Measurements from ENCODE around the gene TMEM247. TPM values are rescaled to one million over a fixed set of nuclear protein-coding genes. Genes with fewer than 3 reads are reported as not detected.

TMEM247 gene
- total RNA-seq, 2 experiments from 2014 or later, result not detected

DNA sequence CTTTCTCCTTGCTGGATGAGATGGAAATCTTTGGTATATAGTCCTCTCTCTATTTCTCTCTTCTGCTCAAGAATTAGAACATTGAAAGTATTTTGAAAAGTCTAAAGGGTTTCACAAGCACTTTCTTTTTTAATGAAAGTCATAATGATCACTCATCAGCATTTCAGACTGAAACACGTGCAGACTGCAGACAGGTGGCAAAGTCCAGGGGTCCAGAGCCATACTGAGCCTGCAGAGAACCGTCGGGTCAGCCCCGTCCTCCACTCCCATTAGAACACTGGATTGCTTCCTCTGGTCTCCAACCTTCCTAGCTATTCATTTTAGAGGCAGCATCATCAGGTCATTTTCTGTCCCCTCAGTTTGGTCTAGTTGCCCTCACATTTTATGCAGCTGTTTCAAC, 3.1 kb downstream of the TMEM247 start:
- CTCF ChIA-PET, result no interaction called here

DNA sequence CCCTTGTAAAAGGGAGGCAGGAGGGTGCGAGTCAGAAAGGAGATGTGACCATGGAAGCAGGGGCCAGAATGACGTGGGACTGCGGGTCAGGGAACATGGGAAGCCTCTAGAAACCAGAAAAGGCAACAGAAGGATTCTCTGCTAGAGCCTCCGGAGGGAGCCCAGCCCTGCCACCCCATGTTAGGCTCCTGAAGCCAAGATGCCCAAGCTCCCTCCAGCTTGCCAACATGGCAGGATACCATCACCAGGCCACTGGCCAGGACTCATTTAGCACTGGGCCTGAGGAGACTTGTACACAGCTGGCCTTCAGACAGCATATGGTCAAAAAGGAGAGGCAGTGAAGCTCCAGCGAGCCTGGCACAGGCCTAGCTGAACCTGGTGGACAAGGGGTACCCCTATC, 5.6 kb downstream of the TMEM247 start:
- ChIA-PET CTCF (no interaction called here), POLR2A (no interaction called here)

More for the DNA sequence above, 3.1 kb downstream of the TMEM247 start:
- POLR2A ChIA-PET, result no interaction called here

DNA sequence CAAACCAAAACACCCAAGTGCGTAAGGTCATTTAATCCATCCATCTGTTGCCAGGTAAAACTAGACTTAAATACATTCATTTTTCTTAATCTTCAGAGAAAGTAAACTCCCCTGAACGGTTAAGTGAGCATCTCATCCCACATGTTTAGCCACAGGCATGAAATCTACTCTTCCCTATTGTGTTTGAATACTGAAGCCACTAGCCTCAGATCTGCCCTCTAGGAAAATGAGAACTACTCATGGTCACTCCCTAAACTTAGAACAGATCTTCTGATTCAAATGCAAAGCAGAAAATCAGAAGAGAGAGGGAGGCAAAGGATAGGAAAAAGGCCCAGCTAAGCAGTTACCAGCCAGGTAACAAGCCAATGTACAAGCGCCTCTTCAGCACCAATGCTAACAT, 7.1 kb downstream of the TMEM247 start:
- CTCF ChIA-PET, result no interaction called here
- POLR2A ChIA-PET, result no interaction called here

DNA sequence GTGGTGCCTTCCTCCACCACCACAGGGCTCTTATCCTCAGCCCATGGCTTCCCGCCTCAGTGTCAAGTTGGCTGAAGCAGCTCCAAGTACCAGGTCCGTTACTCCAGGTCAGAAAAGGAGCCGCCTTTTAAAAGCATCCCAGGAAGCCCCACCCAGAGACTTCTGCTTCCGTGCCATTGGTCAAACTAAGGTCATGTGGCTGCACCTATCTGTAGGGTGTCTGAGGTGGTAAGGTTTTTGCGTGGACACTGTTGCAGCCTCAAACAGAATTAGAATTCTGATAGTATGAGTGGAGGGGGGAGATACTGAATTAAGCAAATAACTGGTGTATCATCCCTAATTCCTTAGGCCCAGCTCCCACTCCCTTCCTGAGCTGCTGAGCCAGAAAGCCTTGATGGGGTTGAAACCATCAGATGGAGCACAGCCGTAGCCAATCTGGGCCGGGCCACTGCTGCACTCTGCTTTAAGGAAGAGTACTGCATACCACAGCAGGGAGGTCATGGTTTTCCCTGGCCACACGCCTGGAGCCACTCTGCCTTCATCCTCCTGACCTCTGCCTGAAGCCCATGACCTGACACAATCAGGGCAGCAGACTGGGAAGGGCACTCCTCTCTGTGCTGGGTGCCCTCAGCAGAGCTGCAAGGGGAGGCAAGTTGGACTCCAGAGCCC, 8.4 kb downstream of the TMEM247 start:
- POLR2A ChIA-PET, result no interaction called here

DNA sequence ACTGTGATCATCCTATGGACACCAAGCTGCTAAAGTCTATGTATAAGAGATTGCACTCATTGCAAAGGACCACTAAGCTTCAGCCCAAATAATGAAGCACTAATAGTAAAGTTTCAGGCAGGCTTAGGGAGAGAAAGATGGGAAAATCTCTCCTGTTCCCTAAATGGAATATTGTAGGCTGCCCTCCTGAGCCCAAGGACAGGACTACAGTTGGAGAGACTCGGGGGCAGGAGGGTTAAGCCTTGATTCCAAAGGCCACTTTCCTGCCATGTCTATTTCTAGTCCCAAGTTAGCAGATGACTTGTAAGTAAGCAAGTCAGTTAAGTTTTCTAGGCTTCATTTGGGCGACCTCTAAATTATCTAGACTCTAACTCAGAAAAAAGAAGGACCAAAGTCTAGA, 9.0 kb downstream of the TMEM247 start:
- ChIA-PET POLR2A (no interaction called here), CTCF (no interaction called here)

More for the DNA sequence above, 8.4 kb downstream of the TMEM247 start:
- CTCF ChIA-PET, result no interaction called here

DNA sequence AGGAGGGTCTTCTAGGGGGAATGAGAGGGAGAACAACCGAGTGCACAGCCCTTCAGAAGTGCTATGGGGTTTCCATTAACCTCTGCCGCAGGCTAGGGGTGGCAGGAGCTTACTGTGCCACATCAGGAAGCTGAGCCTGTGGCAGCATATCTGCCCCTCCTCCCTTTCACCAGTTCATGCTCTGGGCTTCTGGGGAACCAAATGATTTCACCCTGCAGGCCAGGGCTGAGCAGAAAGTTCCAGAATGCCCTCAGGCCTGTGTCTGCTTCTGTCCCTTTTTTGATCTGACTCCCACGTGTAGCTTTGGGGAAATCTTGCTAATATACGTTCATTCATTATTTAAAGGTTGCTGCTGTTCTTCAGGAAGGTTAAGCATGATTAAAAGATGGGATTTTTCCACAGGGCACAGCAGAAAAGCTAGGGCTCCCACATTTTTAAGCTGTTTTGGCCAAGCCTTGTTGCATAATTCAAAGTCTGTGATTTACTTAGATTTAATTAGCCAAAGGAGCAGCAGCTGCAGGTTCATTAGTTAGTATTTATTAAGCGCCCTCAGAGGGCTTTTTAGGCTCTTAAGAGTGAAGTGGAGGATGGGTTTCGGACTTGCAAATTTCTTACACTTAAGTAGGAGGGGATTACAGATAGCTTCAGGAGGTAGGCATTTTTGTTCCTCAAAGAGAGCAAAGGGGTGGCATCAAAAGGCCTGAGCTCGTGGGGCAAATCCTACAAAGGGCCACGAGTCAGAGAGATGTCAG, 10.2 kb downstream of the TMEM247 start:
- POLR2A ChIA-PET, result no interaction called here
- CTCF ChIA-PET, result interaction anchor here (1.3 kb wide), 1 partner anchor 71 kb away, joined by 3 read pairs; no protein-coding TSS in a partner anchor

DNA sequence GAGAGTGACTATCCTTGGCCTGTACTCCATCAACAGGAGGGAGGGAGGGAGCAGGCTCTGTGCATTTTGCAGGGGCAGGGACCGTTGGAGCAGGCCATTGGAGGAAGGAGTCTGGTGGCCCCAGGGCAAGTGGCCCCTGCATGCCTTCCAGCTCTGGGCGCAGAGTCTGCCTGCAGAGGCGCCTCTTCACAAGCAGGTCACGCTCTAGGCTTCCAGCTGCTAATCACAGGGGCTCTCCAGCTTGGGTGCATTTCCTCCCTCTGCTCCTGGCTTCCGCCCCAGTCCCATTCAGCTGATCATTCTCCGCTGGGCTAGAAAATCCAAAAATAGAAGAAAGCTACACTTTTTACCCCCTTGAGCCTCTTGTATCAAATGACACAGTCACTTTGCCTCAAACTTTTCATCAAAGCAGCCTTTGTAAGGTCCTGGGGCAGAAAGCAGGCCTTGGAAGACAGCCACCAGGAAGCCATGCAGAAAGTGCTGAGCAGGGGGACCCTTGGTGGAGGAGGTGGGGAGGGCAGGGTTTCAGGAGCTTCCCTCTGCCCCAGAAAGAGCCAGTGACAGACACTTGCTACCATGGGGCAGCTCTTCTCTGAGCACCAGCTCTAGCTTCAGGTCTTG, 11.3 kb downstream of the TMEM247 start:
- POLR2A ChIA-PET, result no interaction called here
- CTCF ChIA-PET, result interaction anchor here (1.3 kb wide), 1 partner anchor 70 kb away, joined by 3 read pairs; no protein-coding TSS in a partner anchor

DNA sequence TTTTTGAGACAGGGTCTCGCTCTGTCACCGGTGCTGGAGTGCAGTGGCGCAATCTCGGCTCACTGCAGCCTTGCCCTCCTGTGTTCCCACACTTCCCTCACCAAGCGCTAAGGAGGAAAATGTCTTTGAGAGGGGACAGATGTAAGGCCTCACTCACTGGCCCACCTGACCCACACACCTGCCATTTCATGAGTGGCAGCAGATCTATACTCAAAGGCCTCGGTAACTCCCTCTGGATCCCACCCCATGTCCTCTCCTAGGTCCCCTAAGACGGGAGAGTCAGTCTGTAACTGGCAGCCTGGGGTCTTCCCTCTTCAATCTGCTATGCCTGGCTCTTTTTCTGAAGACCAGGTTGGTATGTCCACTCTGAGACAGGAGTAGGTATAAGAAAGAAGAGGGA, 12.9 kb downstream of the TMEM247 start:
- ChIA-PET POLR2A (no interaction called here), CTCF (interaction anchor here (0.6 to 0.7 kb wide), 2 partner anchors 91 to 1637 kb away, joined by 3 read pairs; no protein-coding TSS in a partner anchor)

DNA sequence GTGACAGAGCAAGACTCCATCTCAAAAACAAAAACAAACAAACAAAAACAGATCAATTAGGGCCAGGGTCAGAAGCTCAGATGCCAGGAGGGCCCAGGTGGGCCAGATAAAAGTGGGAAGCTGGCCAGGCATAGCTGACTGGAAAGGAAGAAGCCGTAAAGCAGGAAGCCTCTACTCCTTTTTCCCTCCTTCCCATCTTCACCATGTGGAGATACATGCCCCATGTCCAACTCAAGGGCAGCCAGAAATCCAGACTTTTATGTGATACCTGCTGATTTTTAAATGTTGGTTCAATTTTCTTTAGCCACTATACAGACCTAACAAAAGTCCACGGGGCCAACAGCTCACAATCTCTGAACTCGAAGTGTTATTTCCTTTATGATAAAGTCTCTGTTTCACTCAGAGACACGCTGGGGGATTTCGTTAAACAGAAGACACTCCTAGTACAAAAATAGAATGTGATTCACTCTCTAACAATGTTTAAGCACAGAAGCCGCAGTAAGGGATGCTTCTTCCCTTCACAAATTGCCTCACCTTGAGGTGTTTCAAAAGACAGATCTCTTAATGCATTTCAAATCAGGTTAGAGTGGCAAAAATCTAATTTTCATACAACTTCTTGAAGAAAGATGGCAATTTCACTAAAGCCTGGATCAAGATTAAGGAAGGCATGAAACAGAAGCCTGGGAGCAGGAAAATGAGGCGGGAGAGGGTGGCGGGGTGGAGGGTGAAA, 14.0 kb downstream of the TMEM247 start:
- ChIA-PET POLR2A (no interaction called here), CTCF (interaction anchor here (0.7 to 1.8 kb wide), 3 partner anchors 21 to 157 kb away, joined by 3 to 5 read pairs (median 3); no protein-coding TSS in a partner anchor)

DNA sequence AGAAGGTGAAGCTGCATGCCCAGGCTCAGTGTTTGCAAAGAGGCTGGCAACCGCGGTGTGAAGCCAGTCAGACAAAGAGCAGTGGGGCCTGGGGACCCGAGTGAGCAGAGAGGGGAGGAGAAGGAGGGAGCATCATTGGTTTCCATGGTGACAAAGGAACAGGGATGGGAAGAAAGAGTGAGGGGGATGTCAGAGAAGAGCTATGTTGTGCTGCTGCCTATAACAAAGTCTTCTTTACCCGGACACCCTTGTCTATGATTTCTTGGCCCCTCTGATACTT, 14.5 kb downstream of the TMEM247 start:
- ChIA-PET CTCF (interaction anchor here (1.8 kb wide), 1 partner anchor 157 kb away, joined by 5 read pairs; no protein-coding TSS in a partner anchor), POLR2A (no interaction called here)

DNA sequence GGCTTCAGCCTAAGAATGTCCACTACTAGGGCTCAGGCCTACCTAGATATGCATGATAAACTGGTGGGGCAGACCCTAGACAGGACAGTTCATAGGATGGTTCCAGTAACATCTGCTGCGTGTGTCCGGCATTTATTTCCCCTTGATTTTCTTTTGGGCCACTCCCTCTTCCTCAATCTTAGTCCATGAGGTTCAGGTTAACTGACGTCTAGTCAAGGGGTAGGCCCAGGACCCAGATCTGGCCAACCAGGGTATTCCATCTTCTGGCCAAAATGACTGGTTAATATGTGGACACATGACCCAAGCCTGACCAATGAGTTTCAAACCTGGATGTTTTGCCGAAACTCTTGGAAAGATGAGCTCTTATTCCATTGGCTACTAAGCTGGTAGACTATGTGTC, 15.2 kb downstream of the TMEM247 start:
- POLR2A ChIA-PET, result no interaction called here
- CTCF ChIA-PET, result interaction anchor here (1.8 kb wide), 1 partner anchor 156 kb away, joined by 5 read pairs; no protein-coding TSS in a partner anchor

DNA sequence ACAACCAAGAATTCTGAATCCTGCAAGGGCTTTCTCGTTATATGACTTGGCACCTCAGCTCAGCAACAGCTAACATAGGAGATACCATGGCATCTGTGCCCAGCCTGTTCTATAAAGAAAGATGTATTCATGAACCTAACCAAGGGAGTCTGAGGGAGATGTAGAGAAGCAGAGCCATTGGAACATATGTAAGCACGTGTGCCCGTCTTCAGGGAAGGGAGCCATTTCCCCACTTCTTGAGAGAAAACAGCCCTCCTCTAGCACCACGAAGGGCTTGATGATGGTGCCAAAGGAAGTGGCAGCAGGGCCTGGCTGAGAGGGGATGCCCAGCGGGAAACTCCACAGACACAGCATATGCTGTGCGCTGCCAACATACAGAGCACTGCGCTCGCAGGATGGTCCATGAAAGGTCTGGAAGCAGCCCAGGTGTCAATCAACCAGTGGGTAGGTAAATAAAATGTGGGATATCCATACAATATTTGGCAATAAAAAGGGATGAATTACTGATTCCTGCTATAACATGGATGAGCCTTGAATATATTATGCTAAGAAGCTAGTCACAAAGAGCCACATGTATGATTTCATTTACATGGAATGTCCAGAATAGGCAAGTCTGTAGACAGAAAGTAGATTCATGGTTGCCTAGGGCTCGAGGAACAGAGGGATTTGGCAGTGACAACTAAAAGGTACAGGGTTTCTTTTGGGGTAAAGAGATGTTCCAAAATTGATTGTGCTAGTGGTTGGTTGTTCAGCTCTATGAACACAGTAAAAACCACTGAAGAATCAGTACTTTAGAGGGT, 16.1 kb downstream of the TMEM247 start:
- CTCF ChIA-PET, result no interaction called here
- POLR2A ChIA-PET, result no interaction called here

DNA sequence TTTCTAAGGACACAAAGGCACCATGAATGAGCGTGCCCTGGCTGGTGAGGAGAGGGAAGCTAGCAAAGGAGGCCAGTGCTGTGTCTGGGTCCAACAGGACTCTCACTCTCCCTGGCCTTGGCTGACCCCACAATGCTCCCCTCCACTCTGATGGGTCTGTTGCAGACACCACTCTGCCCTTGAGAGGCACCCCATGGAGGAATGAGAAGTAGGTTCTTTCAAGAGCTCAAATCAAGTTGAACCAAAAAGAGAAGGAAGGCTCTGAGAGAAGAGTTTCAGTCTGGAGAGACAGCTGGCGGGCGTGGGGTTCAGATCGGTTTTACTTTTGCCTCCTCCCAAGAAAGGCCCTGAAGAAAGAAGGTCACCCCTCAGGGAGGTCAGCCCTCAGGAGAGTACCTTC, 18.4 kb downstream of the TMEM247 start:
- POLR2A ChIA-PET, result no interaction called here
- CTCF ChIA-PET, result no interaction called here

DNA sequence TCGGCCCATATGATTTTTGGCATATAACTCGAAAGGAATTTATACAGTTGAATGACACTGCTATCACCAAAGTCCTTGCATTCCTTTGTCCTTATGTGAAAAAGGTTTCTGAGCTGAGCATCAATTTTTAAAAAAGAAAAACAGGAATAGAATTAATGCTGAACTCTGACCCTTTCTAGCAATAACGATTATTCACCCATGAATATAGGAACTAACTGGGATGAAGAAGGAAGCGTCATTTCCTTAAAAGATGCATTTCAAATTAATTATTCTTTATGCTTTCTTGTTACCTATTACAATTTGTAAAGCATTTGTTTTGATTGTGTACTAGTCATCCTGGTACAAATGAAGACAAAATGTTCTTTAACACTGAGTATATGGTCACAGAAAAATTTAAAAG, 19.3 kb downstream of the TMEM247 start:
- ChIA-PET CTCF (no interaction called here), POLR2A (no interaction called here)

DNA sequence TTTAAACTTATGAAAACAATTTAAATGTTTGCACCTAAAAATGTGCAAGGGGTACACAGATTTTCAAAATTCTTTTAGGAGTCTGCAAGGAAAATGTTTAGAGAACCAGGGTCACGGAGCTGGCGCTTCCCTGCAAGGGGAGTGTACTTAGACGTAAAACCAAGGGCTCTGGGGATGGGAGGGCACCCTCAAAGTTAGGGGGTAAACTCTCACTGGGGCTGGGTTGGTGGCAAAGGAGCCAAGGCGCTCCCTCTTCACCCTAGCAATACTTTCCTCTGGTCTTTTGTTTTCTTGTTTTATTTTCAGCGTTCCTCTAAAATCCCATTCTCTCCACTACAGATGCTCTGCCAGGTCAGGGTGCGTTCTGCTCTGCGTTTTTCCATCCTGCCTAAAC, 20.0 kb downstream of the TMEM247 start:
- CTCF ChIA-PET, result no interaction called here

DNA sequence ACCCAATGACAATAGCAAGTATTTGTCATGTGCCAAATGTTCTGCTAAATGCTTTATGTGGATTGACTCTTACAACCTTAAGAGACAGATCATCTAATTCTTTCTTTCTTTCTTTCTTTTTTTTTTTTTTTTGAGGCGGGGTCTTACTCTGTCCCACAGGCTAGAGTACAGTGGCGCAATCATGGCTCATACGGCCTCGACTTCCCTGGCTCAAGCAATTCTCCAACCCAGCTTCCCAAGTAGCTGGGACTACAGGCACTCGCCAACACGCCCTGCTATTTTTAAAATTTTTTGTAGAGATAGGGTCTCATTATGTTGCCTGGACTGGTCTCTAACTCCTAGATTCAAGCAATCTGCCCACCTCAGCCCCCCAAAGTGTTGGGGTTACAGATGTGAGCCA, 21.4 kb downstream of the TMEM247 start:
- CTCF ChIA-PET, result interaction anchor here (0.6 kb wide), 1 partner anchor 437 kb away, joined by 3 read pairs; no protein-coding TSS in a partner anchor
- POLR2A ChIA-PET, result no interaction called here

More for the DNA sequence above, 20.0 kb downstream of the TMEM247 start:
- POLR2A ChIA-PET, result no interaction called here

DNA sequence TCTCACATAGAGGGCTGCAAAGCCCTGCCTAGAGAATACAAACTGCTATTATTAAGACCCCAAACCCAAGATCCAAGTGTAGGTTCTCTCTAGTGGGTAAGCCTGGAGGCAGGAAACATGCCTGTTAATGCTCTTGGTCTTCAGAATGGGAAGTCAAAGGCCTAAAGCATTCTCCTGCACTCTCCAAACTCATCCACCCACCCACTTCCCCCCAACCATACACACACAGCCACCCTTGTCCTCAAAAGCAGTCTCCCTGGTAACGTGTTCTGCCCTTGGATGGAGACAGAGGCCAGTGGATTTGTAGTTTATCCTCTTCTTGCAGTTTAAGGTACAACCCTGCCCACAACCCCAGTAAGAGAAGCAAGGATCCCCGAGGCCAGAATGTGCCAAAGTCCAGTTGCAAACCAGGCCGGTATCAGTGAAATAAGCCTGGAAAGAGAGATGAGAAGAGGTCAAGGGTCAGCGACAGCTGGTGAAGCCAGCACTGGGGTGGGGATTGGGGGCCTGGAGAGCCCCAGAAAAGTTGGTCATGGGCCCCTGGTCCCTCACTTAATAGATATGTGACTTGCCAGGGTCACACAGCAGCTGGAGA, 23.0 kb downstream of the TMEM247 start:
- POLR2A ChIA-PET, result no interaction called here
- CTCF ChIA-PET, result no interaction called here

DNA sequence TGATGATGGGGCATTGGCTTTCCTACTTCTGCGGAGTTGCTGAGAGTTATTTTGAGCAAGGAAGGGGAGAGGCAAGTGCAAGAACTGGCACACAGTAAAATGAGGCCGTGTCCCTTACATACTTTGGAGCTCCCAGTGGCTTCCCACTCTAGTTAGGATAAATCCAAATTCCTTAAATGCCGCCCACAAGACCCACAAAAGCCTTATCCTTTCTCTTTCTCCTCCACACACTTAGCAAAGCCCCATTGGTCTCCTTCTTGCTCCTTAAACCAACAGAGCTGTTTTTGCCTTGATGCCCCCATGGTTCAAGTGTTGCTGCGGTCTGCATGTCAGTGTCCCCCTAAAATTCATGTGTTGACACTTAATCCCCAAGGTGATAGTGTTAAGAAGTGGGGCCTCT, 24.3 kb downstream of the TMEM247 start:
- POLR2A ChIA-PET, result no interaction called here
- CTCF ChIA-PET, result no interaction called here

DNA sequence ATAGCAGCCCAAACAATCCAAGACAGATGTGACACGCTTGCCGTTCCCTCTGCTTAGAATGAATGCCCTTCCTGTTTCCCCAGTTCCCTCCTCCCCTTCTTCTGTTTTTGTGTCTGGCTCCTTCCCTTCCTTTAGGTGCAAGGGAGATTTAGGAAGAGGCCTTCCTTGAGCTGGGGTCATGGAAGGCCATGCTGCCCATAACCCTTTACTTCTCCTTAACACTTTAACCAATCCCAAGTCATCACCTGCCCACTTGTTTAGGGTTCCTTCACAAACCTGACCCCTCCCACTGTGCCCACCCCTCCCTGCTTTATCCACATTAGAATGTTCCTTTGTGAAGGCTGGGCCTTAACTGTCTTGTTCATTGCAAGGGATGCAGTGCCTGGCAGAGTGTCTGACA, 24.9 kb downstream of the TMEM247 start:
- CTCF ChIA-PET, result no interaction called here
- POLR2A ChIA-PET, result no interaction called here
